Right kidney (tissue), 1 donor: ENCODE data around the gene SNUPN.

Experiments used
- DNase-seq: peaks from one replicate; pipeline ENCODE4 v3.0.0-alpha.2; 2016

The SNUPN gene

GRCh38 chr15:75655931-75656330 is 30.4 kb upstream of the SNUPN start:
- DNase-seq = no peak

DNA sequence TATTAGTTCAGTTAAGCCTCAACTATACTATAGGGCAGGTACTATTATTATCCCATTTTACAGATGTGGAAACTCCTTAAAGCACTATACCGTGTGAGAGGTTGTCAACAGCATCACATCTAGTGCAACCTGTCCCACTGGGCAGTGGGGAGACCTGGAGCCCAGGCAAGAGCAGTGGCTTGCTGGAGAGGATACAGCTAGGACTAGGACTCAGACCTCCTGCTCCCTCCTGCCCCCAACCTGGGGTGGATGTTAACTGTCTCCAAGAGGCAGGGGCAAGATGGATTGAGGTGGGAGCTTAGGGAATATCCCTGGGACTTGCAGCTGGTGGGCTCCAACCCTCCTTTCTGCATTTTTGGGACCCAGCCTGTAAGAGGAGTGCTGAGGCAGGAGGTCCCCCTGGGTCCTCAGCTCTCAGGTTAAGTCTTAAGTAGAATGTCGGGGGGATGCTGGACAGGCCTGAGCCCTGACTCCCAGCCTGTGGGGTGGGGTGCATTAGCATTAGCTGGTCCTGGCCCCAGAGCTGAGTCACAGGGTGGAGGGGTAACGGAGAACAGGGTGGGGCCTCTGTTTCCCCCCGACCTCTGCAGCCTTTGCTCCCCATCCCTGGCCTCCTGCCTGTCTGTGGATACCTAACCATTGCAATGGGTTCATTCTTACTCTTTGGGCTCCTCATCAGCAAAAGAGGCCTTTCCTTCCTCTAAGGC is 28.8 kb upstream of the SNUPN start:
- no peak for DNase-seq

GRCh38 chr15:75653347-75653913 is 27.9 kb upstream of the SNUPN start:
- no peak for DNase-seq

DNA sequence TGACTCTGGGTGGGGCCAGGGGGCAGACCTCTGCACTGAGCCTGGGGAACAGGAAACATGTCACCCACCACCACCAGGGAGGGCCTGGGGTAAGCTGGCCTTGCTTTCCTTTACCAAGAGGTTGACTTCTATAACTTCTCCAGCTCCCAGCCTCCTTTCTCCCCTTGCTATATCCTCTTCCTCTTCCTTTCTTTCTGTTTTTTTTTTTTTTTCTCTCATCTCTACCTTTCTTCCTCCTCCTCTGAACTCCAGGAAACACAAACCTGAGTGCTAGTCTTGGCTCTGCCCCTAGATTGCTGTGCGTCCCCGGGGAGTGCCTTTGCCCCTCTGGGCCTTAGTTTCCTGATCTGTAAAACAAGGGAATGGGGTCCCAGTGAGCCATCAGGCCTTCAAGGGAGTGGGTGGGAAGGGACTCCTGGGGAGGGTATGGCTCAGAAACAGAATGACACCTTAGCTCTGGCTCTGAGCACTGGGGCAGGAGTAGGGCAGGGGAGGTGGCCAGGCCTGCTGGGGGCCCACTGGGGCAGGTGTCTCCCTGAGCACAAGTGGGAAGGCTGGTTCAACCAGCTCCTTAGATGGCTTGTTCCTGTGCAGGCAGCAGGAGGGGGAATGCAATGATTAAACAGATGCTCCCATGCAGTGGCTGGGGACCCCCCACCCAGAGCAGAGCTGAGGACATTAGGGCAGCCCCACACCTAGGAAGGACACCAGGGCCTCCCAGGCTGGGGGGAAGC is 26.5 kb upstream of the SNUPN start:
- DNase-seq = no peak

DNA sequence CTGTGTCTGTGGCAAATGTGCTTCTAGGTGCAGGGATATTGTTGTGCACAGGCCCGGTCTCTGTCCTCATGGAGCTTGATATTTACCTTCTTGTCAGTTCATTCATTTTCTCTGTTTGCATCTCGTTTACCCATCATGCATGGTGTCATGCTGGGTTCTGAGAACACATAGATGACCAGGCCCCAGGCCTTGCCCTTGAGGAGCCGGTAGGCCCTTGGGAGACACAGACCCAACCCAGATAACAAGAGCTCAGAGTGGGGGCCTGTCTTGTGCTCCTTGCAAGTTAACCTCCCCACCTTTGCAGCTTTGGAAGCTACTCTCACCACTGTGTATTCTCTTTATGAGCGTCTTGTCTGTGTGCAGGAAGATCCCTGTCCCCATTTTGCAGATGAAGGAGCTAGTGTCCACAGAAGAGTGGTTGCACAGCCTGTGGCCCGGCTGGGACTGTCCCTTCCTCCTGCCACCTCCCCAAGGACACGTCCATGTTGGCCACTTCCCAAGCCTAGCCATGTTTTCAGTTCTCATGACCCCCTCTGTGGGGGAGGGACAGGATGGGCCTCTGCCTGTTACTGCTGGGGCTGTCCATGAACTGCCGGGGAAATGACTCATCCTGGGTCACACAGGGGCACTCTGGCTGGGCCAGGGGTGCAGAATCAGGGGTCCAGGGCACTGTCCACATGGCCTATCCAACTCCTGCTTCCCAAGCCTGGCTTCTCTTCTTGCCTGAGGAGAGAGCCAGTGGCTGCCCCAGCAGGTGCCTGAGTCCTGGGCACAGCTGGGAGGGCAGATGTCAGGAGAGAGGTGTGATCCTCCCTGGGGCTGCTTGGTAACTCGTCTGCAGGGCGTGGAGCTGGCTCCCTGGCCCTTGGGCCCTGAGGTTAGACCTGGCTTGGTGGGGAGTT is 25.6 kb upstream of the SNUPN start:
- no peak for DNase-seq

DNA sequence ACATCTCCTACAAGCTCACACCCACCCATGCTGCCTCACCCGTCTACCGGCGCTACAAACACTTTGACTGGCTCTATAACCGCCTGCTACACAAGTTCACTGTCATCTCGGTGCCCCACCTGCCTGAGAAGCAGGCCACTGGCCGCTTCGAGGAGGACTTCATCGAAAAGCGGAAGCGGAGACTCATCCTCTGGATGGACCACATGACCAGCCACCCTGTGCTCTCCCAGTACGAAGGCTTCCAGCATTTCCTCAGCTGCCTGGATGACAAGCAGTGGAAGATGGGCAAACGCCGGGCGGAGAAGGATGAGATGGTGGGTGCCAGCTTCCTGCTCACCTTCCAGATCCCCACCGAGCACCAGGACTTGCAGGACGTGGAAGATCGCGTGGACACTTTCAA is 24.3 kb upstream of the SNUPN start:
- DNase-seq = no peak

DNA sequence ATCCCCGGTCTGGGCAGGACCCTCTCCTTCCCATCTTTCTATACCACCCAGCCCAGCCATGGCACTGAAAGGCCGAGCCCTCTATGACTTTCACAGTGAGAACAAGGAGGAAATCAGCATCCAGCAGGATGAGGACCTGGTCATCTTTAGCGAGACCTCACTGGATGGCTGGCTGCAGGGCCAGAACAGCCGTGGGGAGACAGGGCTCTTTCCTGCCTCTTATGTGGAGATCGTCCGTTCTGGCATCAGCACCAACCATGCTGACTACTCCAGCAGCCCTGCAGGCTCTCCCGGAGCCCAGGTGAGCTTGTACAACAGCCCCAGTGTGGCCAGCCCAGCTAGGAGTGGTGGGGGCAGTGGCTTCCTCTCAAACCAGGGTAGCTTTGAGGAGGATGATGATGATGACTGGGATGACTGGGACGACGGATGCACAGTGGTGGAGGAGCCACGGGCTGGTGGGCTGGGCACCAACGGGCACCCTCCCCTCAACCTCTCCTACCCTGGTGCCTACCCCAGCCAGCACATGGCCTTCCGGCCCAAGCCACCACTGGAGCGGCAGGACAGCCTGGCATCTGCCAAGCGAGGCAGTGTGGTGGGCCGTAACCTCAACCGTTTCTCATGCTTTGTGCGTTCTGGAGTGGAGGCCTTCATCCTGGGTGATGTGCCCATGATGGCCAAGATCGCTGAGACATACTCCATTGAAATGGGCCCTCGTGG is 23.7 kb upstream of the SNUPN start:
- no peak for DNase-seq

- DNase-seq = no peak
These were observed 22.9 kb upstream of the SNUPN start for GRCh38 chr15:75648156-75649000.

GRCh38 chr15:75647370-75648155 is 22.0 kb upstream of the SNUPN start, which contains the start of gene SNX33:
Gene SNX33, plus strand, starts transcription at chr15:75647912. Its CDS starts 1,191 bp downstream, at chr15:75649103.
- DNase-seq = peak; percentile 93

DNA sequence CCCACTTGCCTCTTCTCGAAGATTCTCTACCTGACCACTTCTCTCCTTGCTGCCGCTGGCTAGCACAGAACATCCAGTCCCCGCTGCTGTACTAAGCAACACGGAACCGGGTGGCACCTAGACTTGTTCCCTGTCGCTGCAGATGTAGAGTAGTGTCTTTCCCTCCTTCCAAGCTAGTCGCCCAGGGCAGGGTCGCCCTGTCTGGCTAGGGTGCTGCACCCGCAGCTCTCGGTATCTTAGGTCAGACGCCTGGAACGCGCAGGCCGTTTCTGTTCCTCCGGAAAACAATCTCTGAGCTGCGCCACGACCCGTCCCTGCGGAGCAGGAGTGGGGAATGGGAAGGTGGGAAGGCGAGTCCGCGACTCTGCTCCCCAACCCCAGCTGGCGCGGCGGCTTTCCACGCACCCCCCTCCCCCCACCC is 21.4 kb upstream of the SNUPN start:
- DNase-seq = peak; percentile 66

DNA sequence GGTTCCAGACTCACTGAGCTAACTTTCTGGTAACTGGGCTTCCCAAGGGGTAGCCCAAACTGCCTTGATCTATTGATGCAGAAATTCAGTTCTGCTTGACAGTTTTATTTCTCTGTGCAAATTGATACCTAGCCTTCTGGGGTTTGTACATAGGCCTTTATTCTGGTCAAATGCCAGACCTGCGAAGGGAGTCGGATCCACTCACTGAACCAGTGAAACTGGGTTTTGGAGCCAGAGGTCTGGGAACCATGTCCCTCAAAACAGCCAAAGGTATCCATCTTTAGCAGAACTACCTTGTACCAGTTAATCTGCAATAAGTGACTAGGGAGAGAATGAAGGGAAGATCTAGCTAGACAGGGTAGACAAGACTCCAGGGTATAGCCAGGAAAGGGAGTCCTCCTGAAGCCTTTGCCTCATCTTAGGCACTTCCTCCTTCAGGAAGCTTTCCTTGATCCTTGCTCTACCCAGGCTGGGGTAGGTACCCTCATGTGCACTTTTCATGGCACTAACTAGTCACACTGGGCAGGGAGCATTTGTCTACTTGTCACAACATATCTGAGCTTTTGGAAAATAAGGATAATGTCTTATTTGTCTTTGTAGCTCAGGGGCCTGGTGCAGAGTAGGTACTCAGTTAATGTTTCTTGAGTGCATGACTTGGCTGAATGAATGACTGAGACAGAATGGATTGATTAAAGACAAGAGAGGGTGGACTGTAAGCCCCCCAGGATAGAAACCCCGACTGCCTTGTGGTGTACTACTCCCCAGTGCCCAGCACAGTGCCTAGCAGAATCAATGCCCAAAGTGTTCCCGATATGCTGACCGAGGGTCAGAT is 20.8 kb upstream of the SNUPN start:
- DNase-seq = no peak

GRCh38 chr15:75644376-75644775 is 18.9 kb upstream of the SNUPN start:
- no peak for DNase-seq

- no peak for DNase-seq
These were observed 16.1 kb upstream of the SNUPN start for GRCh38 chr15:75641603-75642002.

DNA sequence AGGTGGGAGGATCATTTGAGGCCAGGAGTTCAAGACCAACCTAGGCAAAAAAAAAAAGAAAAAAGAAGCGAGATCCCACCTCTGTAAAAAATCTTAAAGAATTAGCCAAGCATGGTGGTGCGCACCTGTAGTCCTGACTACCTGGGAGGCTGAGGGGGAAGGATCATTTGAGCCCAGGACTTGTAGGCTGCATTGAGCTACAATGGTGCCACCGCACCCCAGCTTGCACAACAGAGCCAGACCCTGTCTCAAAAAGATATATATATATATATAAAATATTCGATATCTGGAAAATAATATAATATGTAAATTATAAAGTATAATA is 15.6 kb upstream of the SNUPN start:
- no peak for DNase-seq

DNA sequence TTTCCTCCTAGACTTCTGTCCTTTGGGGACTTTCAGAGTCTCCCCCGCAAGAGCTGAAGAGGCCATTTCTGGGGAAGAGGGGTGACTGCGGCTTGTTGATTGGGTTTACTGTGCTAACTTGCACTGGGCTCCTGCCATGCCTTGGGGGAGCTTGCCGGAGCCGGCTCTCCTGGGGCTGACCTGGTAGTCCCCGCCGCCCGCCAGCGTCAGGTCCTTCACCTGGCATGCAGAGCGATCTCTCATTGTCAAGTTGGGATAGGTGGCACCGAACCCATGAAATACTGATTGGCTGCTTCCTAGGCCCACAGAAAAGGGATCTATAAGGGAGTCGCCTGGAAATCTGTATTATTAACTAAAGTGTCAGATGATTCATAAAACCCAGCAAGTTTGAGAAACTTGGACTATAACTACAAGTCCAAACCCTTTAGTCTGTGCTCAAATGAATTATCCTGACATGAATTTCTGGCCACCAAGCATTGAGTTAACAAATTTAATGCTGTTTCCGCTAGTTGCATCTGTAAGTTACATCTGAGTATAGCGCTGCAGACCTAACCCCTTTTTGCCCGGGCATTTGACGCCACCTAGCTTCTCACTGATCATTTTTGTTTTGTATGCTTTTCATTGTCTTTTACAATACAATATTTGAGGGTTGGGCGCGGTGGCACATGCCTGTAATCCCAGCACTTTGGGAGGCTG is 15.1 kb upstream of the SNUPN start:
- DNase-seq = peak; percentile 86

GRCh38 chr15:75639709-75640482 is 14.4 kb upstream of the SNUPN start, which contains the start of gene IMP3:
Gene IMP3, minus strand, starts transcription at chr15:75640224. Its CDS starts 56 bp downstream, at chr15:75640168.
- peak; percentile 91 for DNase-seq

GRCh38 chr15:75639191-75639708 is 13.7 kb upstream of the SNUPN start:
- no peak for DNase-seq
